GM23338 (cell line): ENCODE measurements around the gene SLX4IP.

Source experiments
- EZH2 ChIP-seq: fragments of 200-600 bp; sonication (generic); IDR thresholded peaks from one replicate; pipeline ENCODE4 v1.8.0; 2017; ENCODE audit warnings: antibody characterized with exemption, mild to moderate bottlenecking, low read depth; ENCODE audit not compliant: unreplicated experiment
- EZH2phosphoT487 ChIP-seq: fragments of 200-600 bp; sonication (generic); IDR thresholded peaks from one replicate; pipeline ENCODE4 v1.8.1; 2018; ENCODE audit warnings: antibody characterized with exemption; ENCODE audit not compliant: unreplicated experiment
- POLR2AphosphoS5 ChIP-seq: IDR thresholded peaks from 2 replicates; pipeline ENCODE4 v1.6.1; 2016; ENCODE audit warnings: antibody characterized with exemption, low read depth
- TF ChIP-seq, protein P1 (sequence below): IDR thresholded peaks from one replicate; pipeline ENCODE4 v1.6.1; 2018; ENCODE audit warnings: antibody characterized with exemption; ENCODE audit not compliant: unreplicated experiment
- TF ChIP-seq, protein P2 (sequence below), 2 experiments: fragments of 200-600 bp in 1 of 2; sonication (generic) in 1 of 2; conservative IDR thresholded peaks; 2 replicates each; pipeline versions ENCODE4 v1.5.1 to v1.6.1; 2016 to 2017; ENCODE audit warnings: antibody characterized with exemption in 2 of 2, low read depth in 2 of 2, mild to moderate bottlenecking in 2 of 2, moderate library complexity in 1 of 2

DNA sequence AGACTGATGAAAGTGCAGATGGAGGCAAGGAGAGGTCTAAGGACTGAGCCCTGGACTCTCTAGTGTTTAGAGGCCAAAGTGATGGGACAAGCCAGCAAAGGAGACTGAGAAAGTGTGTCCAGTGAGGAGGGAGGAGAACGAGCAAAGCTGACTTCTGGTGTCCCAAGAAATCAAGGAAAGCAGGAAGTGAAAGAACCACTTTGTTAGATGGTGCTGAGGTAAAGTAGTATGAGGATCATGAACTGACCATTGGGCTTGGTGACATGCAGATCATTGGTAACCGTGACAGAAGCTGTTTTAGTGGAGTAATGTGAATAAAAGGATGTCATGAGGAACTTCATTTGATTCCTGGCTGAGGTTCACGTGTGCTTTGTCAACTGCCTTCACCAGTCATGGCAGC lies 108.4 kb downstream of the SLX4IP start:
- TF ChIP-seq POLR2AphosphoS5: no peak
- no peak for TF ChIP-seq EZH2phosphoT487
- TF ChIP-seq, protein P1, sequence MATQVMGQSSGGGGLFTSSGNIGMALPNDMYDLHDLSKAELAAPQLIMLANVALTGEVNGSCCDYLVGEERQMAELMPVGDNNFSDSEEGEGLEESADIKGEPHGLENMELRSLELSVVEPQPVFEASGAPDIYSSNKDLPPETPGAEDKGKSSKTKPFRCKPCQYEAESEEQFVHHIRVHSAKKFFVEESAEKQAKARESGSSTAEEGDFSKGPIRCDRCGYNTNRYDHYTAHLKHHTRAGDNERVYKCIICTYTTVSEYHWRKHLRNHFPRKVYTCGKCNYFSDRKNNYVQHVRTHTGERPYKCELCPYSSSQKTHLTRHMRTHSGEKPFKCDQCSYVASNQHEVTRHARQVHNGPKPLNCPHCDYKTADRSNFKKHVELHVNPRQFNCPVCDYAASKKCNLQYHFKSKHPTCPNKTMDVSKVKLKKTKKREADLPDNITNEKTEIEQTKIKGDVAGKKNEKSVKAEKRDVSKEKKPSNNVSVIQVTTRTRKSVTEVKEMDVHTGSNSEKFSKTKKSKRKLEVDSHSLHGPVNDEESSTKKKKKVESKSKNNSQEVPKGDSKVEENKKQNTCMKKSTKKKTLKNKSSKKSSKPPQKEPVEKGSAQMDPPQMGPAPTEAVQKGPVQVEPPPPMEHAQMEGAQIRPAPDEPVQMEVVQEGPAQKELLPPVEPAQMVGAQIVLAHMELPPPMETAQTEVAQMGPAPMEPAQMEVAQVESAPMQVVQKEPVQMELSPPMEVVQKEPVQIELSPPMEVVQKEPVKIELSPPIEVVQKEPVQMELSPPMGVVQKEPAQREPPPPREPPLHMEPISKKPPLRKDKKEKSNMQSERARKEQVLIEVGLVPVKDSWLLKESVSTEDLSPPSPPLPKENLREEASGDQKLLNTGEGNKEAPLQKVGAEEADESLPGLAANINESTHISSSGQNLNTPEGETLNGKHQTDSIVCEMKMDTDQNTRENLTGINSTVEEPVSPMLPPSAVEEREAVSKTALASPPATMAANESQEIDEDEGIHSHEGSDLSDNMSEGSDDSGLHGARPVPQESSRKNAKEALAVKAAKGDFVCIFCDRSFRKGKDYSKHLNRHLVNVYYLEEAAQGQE: no peak
- TF ChIP-seq, protein P2, sequence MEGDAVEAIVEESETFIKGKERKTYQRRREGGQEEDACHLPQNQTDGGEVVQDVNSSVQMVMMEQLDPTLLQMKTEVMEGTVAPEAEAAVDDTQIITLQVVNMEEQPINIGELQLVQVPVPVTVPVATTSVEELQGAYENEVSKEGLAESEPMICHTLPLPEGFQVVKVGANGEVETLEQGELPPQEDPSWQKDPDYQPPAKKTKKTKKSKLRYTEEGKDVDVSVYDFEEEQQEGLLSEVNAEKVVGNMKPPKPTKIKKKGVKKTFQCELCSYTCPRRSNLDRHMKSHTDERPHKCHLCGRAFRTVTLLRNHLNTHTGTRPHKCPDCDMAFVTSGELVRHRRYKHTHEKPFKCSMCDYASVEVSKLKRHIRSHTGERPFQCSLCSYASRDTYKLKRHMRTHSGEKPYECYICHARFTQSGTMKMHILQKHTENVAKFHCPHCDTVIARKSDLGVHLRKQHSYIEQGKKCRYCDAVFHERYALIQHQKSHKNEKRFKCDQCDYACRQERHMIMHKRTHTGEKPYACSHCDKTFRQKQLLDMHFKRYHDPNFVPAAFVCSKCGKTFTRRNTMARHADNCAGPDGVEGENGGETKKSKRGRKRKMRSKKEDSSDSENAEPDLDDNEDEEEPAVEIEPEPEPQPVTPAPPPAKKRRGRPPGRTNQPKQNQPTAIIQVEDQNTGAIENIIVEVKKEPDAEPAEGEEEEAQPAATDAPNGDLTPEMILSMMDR (conservative IDR thresholded peaks at IDR 0.05; ENCODE audit: low read depth in 2 of 2): no peak
- no peak for TF ChIP-seq EZH2
